ENCODE measurements around the gene AFF1.

DNA sequence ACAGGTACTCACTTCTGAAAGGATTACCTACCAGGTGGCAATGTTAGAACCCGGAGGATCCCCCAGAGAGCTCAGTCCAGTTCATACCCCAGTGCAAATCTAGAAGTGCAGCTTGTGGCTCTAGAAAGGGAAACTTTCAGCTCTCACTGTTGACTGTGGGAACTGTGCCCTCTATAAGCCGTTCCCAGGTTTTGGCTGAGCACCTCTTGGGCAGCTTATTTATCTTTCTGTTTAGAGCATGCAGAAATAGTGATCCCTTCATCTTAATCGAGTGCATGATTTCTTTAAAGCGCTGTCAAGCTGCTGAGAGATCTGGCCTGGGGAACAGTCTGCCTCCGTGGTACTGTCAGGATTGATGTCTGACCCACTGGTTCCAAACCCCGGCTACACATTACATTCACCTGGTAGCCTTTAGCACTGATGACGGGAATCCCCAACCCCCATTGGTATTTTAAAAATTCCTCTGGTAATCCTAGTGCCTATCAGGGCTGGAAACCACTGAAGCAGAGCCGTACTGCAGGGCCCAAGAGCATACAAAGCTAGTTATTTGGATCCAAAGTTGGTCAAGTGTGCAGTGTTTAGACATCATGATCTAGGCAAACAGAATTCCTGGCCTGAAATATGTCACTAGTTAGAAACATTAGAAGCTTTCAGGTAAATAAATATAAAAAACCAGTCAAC, 182.4 kb downstream of the AFF1 start:
- TF ChIP-seq CTCF (optimal IDR thresholded peaks at IDR 0.05 in 1 of 3, IDR thresholded peaks at IDR 0.05 in 1 of 3, conservative IDR thresholded peaks at IDR 0.05 in 1 of 3; ENCODE audit: extremely low read depth in 1 of 3, insufficient read depth in 2 of 3, low read length in 3 of 3), result no peak
- TF ChIP-seq EZH2 (IDR thresholded peaks at IDR 0.05; ENCODE audit: low read length), result no peak

Measured in keratinocyte (primary cell).